A673 (cell line): ENCODE data around the gene PAX5.

Experiments
- CTCF ChIP-seq: fragments of 300-800, 200-600 bp; sonication (generic); conservative IDR thresholded peaks from 2 replicates; pipeline ENCODE4 v1.5.1; 2017; ENCODE audit warnings: low read depth, mild to moderate bottlenecking, antibody characterized with exemption, low read length, moderate library complexity, mixed read lengths
- EZH2 ChIP-seq: fragments of 200-600 bp; sonication (generic); IDR thresholded peaks from 2 replicates; pipeline ENCODE4 v1.6.1; 2017; ENCODE audit warnings: borderline replicate concordance, low read depth, mild to moderate bottlenecking, mixed read lengths, antibody characterized with exemption, low read length; ENCODE audit not compliant: poor library complexity, severe bottlenecking

GRCh38 chr9:36924757-36925432 is 109.2 kb downstream of the PAX5 start:
- TF ChIP-seq CTCF (no peak), EZH2 (no peak)
